Esophagus muscularis mucosa (tissue), 4 donors: ENCODE results near the gene AACS.

Source experiments
- CTCF ChIP-seq, 3 experiments: fragments of 200-600 bp in 2 of 3; fragments of 450-650 bp in 1 of 3; sonication (generic) in 2 of 3; IDR thresholded peaks; one replicate each; pipeline ENCODE4 v1.5.1; 2017 to 2019; ENCODE audit warnings: antibody characterized with exemption in 3 of 3, mild to moderate bottlenecking in 2 of 3, moderate library complexity in 1 of 3
- EP300 ChIP-seq: sonication (generic); formaldehyde crosslinking; IDR thresholded peaks from one replicate; pipeline ENCODE4 v1.6.1; 2017; ENCODE audit warnings: antibody characterized with exemption
- POLR2AphosphoS5 ChIP-seq, 2 donors: sonication (generic); formaldehyde crosslinking; IDR thresholded peaks; one replicate each; pipeline ENCODE4 v1.6.1; 2017; ENCODE audit warnings: antibody characterized with exemption in 2 of 2

DNA sequence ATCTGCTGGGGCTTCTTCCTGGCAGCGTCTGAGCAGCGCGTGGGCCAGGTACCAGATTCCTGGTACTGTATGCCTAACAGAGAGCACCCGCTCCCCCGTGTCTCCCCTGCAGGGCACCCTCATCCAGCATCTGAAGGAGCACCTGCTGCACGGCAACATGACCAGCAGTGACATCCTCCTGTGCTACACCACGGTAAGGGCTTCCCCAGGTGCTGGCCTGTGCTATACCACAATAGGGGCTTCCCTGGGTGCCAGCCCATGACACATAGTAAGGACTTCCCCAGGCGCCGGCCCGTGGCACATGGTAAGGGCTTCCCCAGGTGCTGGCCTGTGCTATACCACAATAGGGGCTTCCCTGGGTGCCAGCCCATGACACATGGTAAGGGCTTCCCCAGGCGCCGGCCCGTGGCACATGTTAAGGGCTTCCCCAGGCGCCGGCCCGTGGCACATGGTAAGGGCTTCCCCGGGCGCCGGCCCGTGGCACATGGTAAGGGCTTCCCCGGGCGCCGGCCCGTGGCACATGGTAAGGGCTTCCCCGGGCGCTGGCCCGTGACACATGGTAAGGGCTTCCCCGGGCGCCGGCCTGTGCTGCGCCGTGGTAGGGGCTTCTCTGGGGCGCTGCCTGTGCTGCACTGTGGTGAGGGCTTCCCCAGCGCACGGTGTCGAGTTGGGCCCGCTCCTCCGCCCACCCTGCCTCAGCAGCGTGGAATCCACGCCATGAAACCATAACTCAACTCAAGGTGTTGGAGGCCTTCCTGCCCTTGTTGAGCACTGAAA is 49.3 kb downstream of the AACS start:
- TF ChIP-seq CTCF (IDR thresholded peaks at IDR 0.05) (no peak), POLR2AphosphoS5 (IDR thresholded peaks at IDR 0.05) (no peak), EP300 (no peak)
